GM12878 (cell line): Measurements from ENCODE around the gene NELL1.

Experiments used
- CREM ChIP-seq: IDR thresholded peaks from 2 replicates; pipeline ENCODE4 v1.6.1; 2014; ENCODE audit warnings: antibody characterized with exemption, low read depth
- HDAC2 ChIP-seq: fragments of 200-600 bp; sonication (generic); IDR thresholded peaks from 2 replicates; pipeline ENCODE4 v1.6.1; 2017
- MEF2A ChIP-seq: IDR thresholded peaks from 2 replicates; pipeline ENCODE4 v1.6.1; 2011; ENCODE audit warnings: low read depth, mild to moderate bottlenecking, low read length, moderate library complexity; ENCODE audit not compliant: insufficient read depth
- PML ChIP-seq: IDR thresholded peaks from 2 replicates; pipeline ENCODE4 v1.6.1; 2012; ENCODE audit warnings: low read length, inconsistent platforms
- POLR2AphosphoS5 ChIP-seq: IDR thresholded peaks from 2 replicates; pipeline ENCODE4 v1.6.1; 2011; ENCODE audit warnings: mild to moderate bottlenecking, low read length, inconsistent platforms
- RAD21 ChIP-seq: IDR thresholded peaks from 2 replicates; pipeline ENCODE4 v1.6.1; 2011; ENCODE audit warnings: mild to moderate bottlenecking, low read depth, low read length, moderate library complexity; ENCODE audit not compliant: insufficient read depth
- SUZ12 ChIP-seq: fragments of 200-600 bp; sonication (generic); IDR thresholded peaks from one replicate; pipeline ENCODE4 v1.6.1; 2018; ENCODE audit warnings: antibody characterized with exemption, mild to moderate bottlenecking; ENCODE audit not compliant: unreplicated experiment
- TF ChIP-seq, protein P1 (sequence below): IDR thresholded peaks from 2 replicates; pipeline ENCODE4 v1.6.1; 2011; ENCODE audit warnings: low read depth, low read length, improper control_type of control experiment, borderline replicate concordance
- TF ChIP-seq, protein P2 (sequence below), 3 experiments: IDR thresholded peaks in 2 of 3; conservative IDR thresholded peaks in 1 of 3; 2 replicates each; pipeline ENCODE4 v1.5.1; 2011; ENCODE audit warnings: low read depth in 3 of 3, low read length in 3 of 3, mild to moderate bottlenecking in 3 of 3, control low read depth in 2 of 3, moderate library complexity in 2 of 3, inconsistent platforms in 1 of 3, mixed read lengths in 1 of 3; ENCODE audit not compliant: control insufficient read depth in 2 of 3, insufficient read depth in 1 of 3; ENCODE audit errors: extremely low read depth in 1 of 3

DNA sequence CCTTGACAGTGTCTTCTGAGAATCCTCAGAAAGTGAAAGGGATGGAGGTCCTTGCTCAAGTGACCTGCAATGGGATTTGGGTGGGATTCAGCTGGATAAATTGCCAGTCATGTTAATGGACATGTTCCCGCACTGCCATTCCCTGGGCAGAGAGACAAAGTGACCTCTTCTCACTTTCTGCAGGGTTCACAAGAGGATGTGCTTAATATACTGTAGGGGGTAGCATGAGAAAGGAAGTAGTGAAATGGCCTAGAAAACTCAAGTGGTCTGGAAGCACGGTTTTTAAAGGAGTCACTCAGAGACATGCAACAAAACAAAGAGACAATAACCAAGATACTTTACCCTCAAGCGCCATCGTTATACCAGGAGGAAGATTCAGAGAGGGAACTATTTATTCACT lies 70.2 kb downstream of the NELL1 start:
- TF ChIP-seq, protein P1, sequence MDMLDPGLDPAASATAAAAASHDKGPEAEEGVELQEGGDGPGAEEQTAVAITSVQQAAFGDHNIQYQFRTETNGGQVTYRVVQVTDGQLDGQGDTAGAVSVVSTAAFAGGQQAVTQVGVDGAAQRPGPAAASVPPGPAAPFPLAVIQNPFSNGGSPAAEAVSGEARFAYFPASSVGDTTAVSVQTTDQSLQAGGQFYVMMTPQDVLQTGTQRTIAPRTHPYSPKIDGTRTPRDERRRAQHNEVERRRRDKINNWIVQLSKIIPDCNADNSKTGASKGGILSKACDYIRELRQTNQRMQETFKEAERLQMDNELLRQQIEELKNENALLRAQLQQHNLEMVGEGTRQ = no peak
- TF ChIP-seq SUZ12 (no peak), PML (no peak), MEF2A (no peak), CREM (no peak), HDAC2 (no peak), POLR2AphosphoS5 (no peak), RAD21 (no peak)
- TF ChIP-seq, protein P2, sequence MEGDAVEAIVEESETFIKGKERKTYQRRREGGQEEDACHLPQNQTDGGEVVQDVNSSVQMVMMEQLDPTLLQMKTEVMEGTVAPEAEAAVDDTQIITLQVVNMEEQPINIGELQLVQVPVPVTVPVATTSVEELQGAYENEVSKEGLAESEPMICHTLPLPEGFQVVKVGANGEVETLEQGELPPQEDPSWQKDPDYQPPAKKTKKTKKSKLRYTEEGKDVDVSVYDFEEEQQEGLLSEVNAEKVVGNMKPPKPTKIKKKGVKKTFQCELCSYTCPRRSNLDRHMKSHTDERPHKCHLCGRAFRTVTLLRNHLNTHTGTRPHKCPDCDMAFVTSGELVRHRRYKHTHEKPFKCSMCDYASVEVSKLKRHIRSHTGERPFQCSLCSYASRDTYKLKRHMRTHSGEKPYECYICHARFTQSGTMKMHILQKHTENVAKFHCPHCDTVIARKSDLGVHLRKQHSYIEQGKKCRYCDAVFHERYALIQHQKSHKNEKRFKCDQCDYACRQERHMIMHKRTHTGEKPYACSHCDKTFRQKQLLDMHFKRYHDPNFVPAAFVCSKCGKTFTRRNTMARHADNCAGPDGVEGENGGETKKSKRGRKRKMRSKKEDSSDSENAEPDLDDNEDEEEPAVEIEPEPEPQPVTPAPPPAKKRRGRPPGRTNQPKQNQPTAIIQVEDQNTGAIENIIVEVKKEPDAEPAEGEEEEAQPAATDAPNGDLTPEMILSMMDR (IDR thresholded peaks at IDR 0.05 in 2 of 3, conservative IDR thresholded peaks at IDR 0.05 in 1 of 3; ENCODE audit: control insufficient read depth in 2 of 3, extremely low read depth in 1 of 3, insufficient read depth in 1 of 3, low read depth in 3 of 3, low read length in 3 of 3) = no peak
